ENCODE data around the gene SGCD. TPM values are rescaled to one million over a fixed set of nuclear protein-coding genes. Genes with fewer than 3 reads are reported as not detected.

The SGCD gene
- total RNA-seq, 2 experiments from 2014 or later = not detected

GRCh38 chr5:156618601-156619000 is 291.6 kb downstream of the SGCD start:
- DNase-seq = no peak
- Histone ChIP-seq H3K4me3 (ENCODE audit: low read length) (no peak overlapping the region), H3K36me3 (ENCODE audit: insufficient read depth, low read length) (no peaks in the 10 kb centered on the region), H3K27ac (ENCODE audit: low read depth in 1 of 2, low read length in 2 of 2) (no peak overlapping the region), H3K4me1 (ENCODE audit: insufficient read depth, low read length) (no peaks in the 10 kb centered on the region), H3K27me3 (ENCODE audit: control insufficient read depth in 1 of 2, insufficient read depth in 2 of 2, low read length in 2 of 2) (no peaks in the 10 kb centered on the region), H3K9me3 (ENCODE audit: control insufficient read depth in 1 of 2, insufficient read depth in 1 of 2, low read length in 2 of 2) (no peaks in the 10 kb centered on the region)
- no peaks in the 10 kb centered on the region for H3K4me1 Mint-ChIP-seq (ENCODE audit: low read depth)
- H3K4me3 Mint-ChIP-seq = no peak overlapping the region
- TF ChIP-seq, protein P1, sequence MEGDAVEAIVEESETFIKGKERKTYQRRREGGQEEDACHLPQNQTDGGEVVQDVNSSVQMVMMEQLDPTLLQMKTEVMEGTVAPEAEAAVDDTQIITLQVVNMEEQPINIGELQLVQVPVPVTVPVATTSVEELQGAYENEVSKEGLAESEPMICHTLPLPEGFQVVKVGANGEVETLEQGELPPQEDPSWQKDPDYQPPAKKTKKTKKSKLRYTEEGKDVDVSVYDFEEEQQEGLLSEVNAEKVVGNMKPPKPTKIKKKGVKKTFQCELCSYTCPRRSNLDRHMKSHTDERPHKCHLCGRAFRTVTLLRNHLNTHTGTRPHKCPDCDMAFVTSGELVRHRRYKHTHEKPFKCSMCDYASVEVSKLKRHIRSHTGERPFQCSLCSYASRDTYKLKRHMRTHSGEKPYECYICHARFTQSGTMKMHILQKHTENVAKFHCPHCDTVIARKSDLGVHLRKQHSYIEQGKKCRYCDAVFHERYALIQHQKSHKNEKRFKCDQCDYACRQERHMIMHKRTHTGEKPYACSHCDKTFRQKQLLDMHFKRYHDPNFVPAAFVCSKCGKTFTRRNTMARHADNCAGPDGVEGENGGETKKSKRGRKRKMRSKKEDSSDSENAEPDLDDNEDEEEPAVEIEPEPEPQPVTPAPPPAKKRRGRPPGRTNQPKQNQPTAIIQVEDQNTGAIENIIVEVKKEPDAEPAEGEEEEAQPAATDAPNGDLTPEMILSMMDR (IDR thresholded peaks at IDR 0.05) = no peak
- POLR2A ChIA-PET = no interaction called here
- H3K36me3 Mint-ChIP-seq (ENCODE audit: low read depth) = no peaks in the 10 kb centered on the region
- intact Hi-C loops (cut with DNase I, micrococcal nuclease) = no loop called here
- CTCF ChIA-PET = no interaction called here
- peaks cover 10% of the 10 kb centered on the region for H3K27me3 Mint-ChIP-seq
- H3K27ac Mint-ChIP-seq = no peak overlapping the region
- no peaks in the 10 kb centered on the region for H3K9me3 Mint-ChIP-seq
- no peak for ATAC-seq (ENCODE audit: poor library complexity)

DNA sequence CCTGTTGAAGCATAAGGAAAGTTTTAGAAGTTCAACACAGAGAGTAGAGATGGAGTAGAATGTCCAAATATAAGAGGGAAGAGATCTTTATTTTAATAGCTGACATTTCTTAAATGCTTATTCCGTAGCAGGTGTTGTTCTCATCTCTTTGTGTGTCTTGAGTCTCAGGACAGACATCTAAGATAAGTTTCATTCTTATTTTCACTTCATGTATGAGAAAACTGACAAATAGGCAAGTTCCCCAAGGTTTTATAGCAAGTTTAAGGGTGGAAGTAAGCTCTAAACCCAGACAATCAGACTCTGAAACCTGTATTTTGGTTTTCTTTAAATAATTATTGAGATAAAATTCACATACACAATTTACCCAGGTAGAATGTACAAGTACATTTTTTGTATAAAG is 294.8 kb downstream of the SGCD start:
- intact Hi-C loops (cut with DNase I, micrococcal nuclease) = no loop called here
- Mint-ChIP-seq H3K4me1 (ENCODE audit: low read depth) (no peaks in the 10 kb centered on the region), H3K4me3 (no peak overlapping the region), H3K27ac (no peak overlapping the region), H3K27me3 (no peaks in the 10 kb centered on the region), H3K36me3 (ENCODE audit: low read depth) (no peaks in the 10 kb centered on the region), H3K9me3 (no peaks in the 10 kb centered on the region)
- no peak for DNase-seq
- CTCF ChIA-PET = no interaction called here
- POLR2A ChIA-PET = no interaction called here
- Histone ChIP-seq H3K4me1 (ENCODE audit: insufficient read depth, low read length) (no peaks in the 10 kb centered on the region), H3K4me3 (ENCODE audit: low read length) (no peak overlapping the region), H3K36me3 (ENCODE audit: insufficient read depth, low read length) (no peaks in the 10 kb centered on the region), H3K9me3 (ENCODE audit: control insufficient read depth in 1 of 2, insufficient read depth in 1 of 2, low read length in 2 of 2) (no peaks in the 10 kb centered on the region), H3K27me3 (ENCODE audit: control insufficient read depth in 1 of 2, insufficient read depth in 2 of 2, low read length in 2 of 2) (no peaks in the 10 kb centered on the region), H3K27ac (ENCODE audit: low read depth in 1 of 2, low read length in 2 of 2) (no peak overlapping the region)
- ATAC-seq (ENCODE audit: poor library complexity) = no peak
- TF ChIP-seq, protein P1 (IDR thresholded peaks at IDR 0.05) = no peak

GRCh38 chr5:156623381-156624040 is 296.5 kb downstream of the SGCD start:
- TF ChIP-seq, protein P1 (IDR thresholded peaks at IDR 0.05) = no peak
- no peak for ATAC-seq (ENCODE audit: poor library complexity)
- ChIA-PET POLR2A (no interaction called here), CTCF (no interaction called here)
- H3K27me3 ChIP-seq (ENCODE audit: control insufficient read depth in 1 of 2, insufficient read depth in 2 of 2, low read length in 2 of 2) = no peaks in the 10 kb centered on the region
- no peaks in the 10 kb centered on the region for H3K4me1 ChIP-seq (ENCODE audit: insufficient read depth, low read length)
- Mint-ChIP-seq H3K27me3 (no peaks in the 10 kb centered on the region), H3K4me1 (ENCODE audit: low read depth) (no peaks in the 10 kb centered on the region), H3K9me3 (no peaks in the 10 kb centered on the region), H3K4me3 (no peak overlapping the region), H3K36me3 (ENCODE audit: low read depth) (no peaks in the 10 kb centered on the region), H3K27ac (no peak overlapping the region)
- H3K9me3 ChIP-seq (ENCODE audit: control insufficient read depth in 1 of 2, insufficient read depth in 1 of 2, low read length in 2 of 2) = no peaks in the 10 kb centered on the region
- DNase-seq = no peak
- no peak overlapping the region for H3K4me3 ChIP-seq (ENCODE audit: low read length)
- intact Hi-C loops (cut with DNase I, micrococcal nuclease) = no loop called here
- no peaks in the 10 kb centered on the region for H3K36me3 ChIP-seq (ENCODE audit: insufficient read depth, low read length)
- H3K27ac ChIP-seq (ENCODE audit: low read depth in 1 of 2, low read length in 2 of 2) = no peak overlapping the region

All from CD4-positive, alpha-beta T cell (primary cell).